K562 (cell line): ENCODE results near the gene SLC10A1. TPM values are rescaled to one million over a fixed set of nuclear protein-coding genes. Genes with fewer than 3 reads are reported as not detected.
"Not testable (repeated sequence)": the region's sequence is repeated elsewhere in the genome, so short reads cannot be mapped to it uniquely, and the experiment has no call there.

Source experiments
- ATAC-seq: fragments of 200-7000 bp; cut with Tn5 transposase; 3 replicates; pipeline ENCODE4 v1.9.1; 2020; ENCODE audit warnings: moderate library complexity
- BruUV-seq: library from RNA; stranded (reverse); fragments of 400-500 nt; replicated peaks from 2 replicates; lab custom pipeline; 2021; lab: Mats Ljungman, UMichigan
- CTCF ChIA-PET: fragments of 300-600 bp; formaldehyde crosslinking; extraction: SDS; loops from one replicate; lab custom pipeline; 2021; ENCODE audit warnings: low intra/inter-chr PET ratio; lab: Yijun Ruan, JAX
- POLR2A ChIA-PET: fragments of 300-600, 350-650 bp; sonication (Branson Sonifier 250); formaldehyde crosslinking; extraction: SDS; loops from one replicate; lab custom pipeline; 2021; ENCODE audit warnings: antibody characterized with exemption, inconsistent platforms; lab: Yijun Ruan, JAX
- DNase-seq, 4 experiments: peaks; one replicate each; pipeline versions ENCODE4 v3.0.0 to v3.0.0-alpha.2; 2011 to 2018; ENCODE audit warnings: low spot score in 3 of 4, mixed read lengths in 3 of 4; ENCODE audit errors: extremely low read depth in 1 of 4
- FAIRE-seq: peaks from 2 replicates; lab custom pipeline; 2011; peaks lifted over from hg19 to GRCh38; lab: Jason Lieb, UNC
- H2AFZ ChIP-seq: 2 replicates; pipeline ENCODE4 v1.6.0; 2011; ENCODE audit warnings: low read depth, low read length, control low read depth, inconsistent platforms
- H3K27ac ChIP-seq: fragments of 200-600 bp; 3 replicates; pipeline ENCODE4 v1.8.0; 2011; ENCODE audit warnings: low read depth, mild to moderate bottlenecking, control low read depth, inconsistent platforms, low read length, moderate library complexity, mixed read lengths; ENCODE audit errors: extremely low read depth
- H3K27me3 ChIP-seq, 2 experiments: fragments of 300-600 bp in 1 of 2; 2 replicates in 1 of 2; 3 replicates in 1 of 2; pipeline versions ENCODE4 v1.6.0 to v1.8.0; 2011; ENCODE audit warnings: inconsistent platforms in 2 of 2, low read length in 2 of 2, mild to moderate bottlenecking in 1 of 2, mixed read lengths in 1 of 2, moderate library complexity in 1 of 2; ENCODE audit not compliant: control insufficient read depth in 2 of 2, insufficient read depth in 2 of 2
- H3K36me3 ChIP-seq: fragments of 300-600 bp; 3 replicates; pipeline ENCODE4 v1.8.0; 2011; ENCODE audit warnings: mild to moderate bottlenecking, low read length, inconsistent platforms; ENCODE audit not compliant: control insufficient read depth, insufficient read depth
- H3K4me1 ChIP-seq, 2 experiments: fragments of 200-600 bp in 1 of 2; replicated peaks in 1 of 2; 2 replicates in 1 of 2; 3 replicates in 1 of 2; pipeline versions ENCODE4 v1.5.1 to v1.8.0; 2011; ENCODE audit warnings: inconsistent platforms in 2 of 2, low read length in 2 of 2, mild to moderate bottlenecking in 1 of 2, mixed read lengths in 1 of 2, moderate library complexity in 1 of 2; ENCODE audit not compliant: control insufficient read depth in 2 of 2, insufficient read depth in 2 of 2
- H3K4me2 ChIP-seq: 2 replicates; pipeline ENCODE4 v1.6.1; 2011; ENCODE audit warnings: low read length, control low read depth, inconsistent platforms, mixed read lengths; ENCODE audit not compliant: insufficient read depth
- H3K4me3 ChIP-seq: fragments of 200-600 bp; sonication (generic), shearing (Covaris generic); 2 replicates; pipeline ENCODE4 v1.5.1; 2016; ENCODE audit warnings: control low read depth, inconsistent platforms
- H3K79me2 ChIP-seq: fragments of 200-600 bp; 3 replicates; pipeline ENCODE4 v1.8.0; 2011; ENCODE audit warnings: low read length, inconsistent platforms; ENCODE audit not compliant: control insufficient read depth, insufficient read depth
- H3K9ac ChIP-seq, 2 experiments: 2 replicates each; pipeline versions ENCODE4 v1.6.0 to v1.6.1; 2011; ENCODE audit warnings: low read depth in 2 of 2, low read length in 2 of 2, control low read depth in 1 of 2, inconsistent platforms in 1 of 2, mild to moderate bottlenecking in 1 of 2, mixed read lengths in 1 of 2; ENCODE audit not compliant: insufficient read depth in 1 of 2
- H3K9me1 ChIP-seq: one replicate; pipeline ENCODE4 v1.6.0; 2011; ENCODE audit warnings: inconsistent platforms, mild to moderate bottlenecking, low read length, moderate library complexity; ENCODE audit not compliant: control insufficient read depth, insufficient read depth
- H3K9me3 ChIP-seq: replicated peaks from 2 replicates; pipeline ENCODE4 v1.5.1; 2011; ENCODE audit warnings: low read depth, low read length, inconsistent platforms; ENCODE audit not compliant: control insufficient read depth, insufficient read depth
- H4K20me1 ChIP-seq: replicated peaks from 2 replicates; pipeline ENCODE4 v1.6.1; 2011; ENCODE audit warnings: low read length, inconsistent platforms, mixed read lengths; ENCODE audit not compliant: control insufficient read depth, insufficient read depth
- CTCF ChIP-seq, 3 experiments: IDR thresholded peaks in 2 of 3; conservative IDR thresholded peaks in 1 of 3; 2 replicates each; pipeline ENCODE4 v1.5.1; 2011 to 2012; ENCODE audit warnings: low read length in 3 of 3, mild to moderate bottlenecking in 3 of 3, control low read depth in 2 of 3, improper control_type of control experiment in 1 of 3, inconsistent platforms in 1 of 3, low read depth in 1 of 3, mixed read lengths in 1 of 3, moderate library complexity in 1 of 3; ENCODE audit not compliant: insufficient read depth in 2 of 3
- NR4A1 ChIP-seq, 2 experiments: fragments of 250-450 bp in 1 of 2; fragments of 450-650 bp in 1 of 2; sonication (Bioruptor Pico) in 1 of 2; IDR thresholded peaks; 2 replicates each; pipeline versions ENCODE4 v1.4.0 to v1.6.1; 2016 to 2020; ENCODE audit warnings: mild to moderate bottlenecking in 2 of 2, missing compliant biosample characterization in 1 of 2, missing genetic modification characterization in 1 of 2, moderate library complexity in 1 of 2
- ZBTB7A ChIP-seq: IDR thresholded peaks from 2 replicates; pipeline ENCODE4 v1.6.1; 2011; ENCODE audit warnings: low read depth, mild to moderate bottlenecking, low read length, moderate library complexity, borderline replicate concordance; ENCODE audit not compliant: control insufficient read depth
- WGBS: fragments of 100-300 bp; shearing (Covaris generic); methylation state at CpG from one replicate; pipeline ENCODE4 v1.1.6; 2016; ENCODE audit warnings: low coverage, mixed read lengths; ENCODE audit not compliant: insufficient coverage; ENCODE audit errors: missing lambda C conversion rate; 5-methylcytosine and 5-hydroxymethylcytosine counted together
- in situ Hi-C: fragments of 300-500 bp; cut with MboI; formaldehyde crosslinking; loops from 4 replicates; pipeline ENCODE4 v1.15.0; 2018; ENCODE audit warnings: inconsistent platforms, mixed read lengths
- intact Hi-C: fragments of 100-400 bp; cut with micrococcal nuclease; formaldehyde crosslinking; loops from 2 replicates; pipeline ENCODE4 v1.14.2; 2022
- polyA plus RNA-seq, 8 experiments: library from polyadenylated mRNA; depleted of rRNA in 4 of 8; stranded (reverse) in 5 of 8; unstranded in 3 of 8; fragments of >200 nt; fragmentation: Nextera tagmentation in 2 of 8; fragmentation: Illumina TruSeq in 1 of 8; extraction: Ambion mirVana in 2 of 8; extraction: Trizol in 1 of 8; gene quantifications; 2 replicates each; pipeline versions ENCODE4 v1.2.1 to v1.2.3, GENCODE V29; 2011 to 2014; ENCODE audit warnings: inconsistent platforms in 1 of 8, missing spikeins in 1 of 8
- total RNA-seq, 7 experiments: library from RNA; depleted of rRNA in 6 of 7; stranded (reverse); fragments of >200 nt in 6 of 7; fragmentation: Illumina TruSeq in 2 of 7; extraction: Trizol in 2 of 7; gene quantifications; 2 replicates each; pipeline versions ENCODE4 v1.2.1 to v1.2.3, GENCODE V29; 2011 to 2021; ENCODE audit warnings: low replicate concordance in 1 of 7

The SLC10A1 gene
- total and polyA plus RNA-seq, 9 of the 15 experiments (the other 6 are each of a cell fraction or from before 2014, with no cell fraction given): not detected

- TF ChIP-seq NR4A1 (CRISPR knock-in tag; IDR thresholded peaks at IDR 0.05): no peak
- no peak for TF ChIP-seq NR4A1 (tag; IDR thresholded peaks at IDR 0.05)
These were observed 17.4 kb upstream of the SLC10A1 start (continued) for GRCh38 chr14:69814397-69814796.

GRCh38 chr14:69813346-69813745, 16.3 kb upstream of the SLC10A1 start:
- H4K20me1 ChIP-seq, CTCF ChIA-PET, intact Hi-C loops, DNase-seq, H3K4me3 ChIP-seq, H3K9me1 ChIP-seq, H3K27ac ChIP-seq, H3K9me3 ChIP-seq, H3K79me2 ChIP-seq, FAIRE-seq, H3K9ac ChIP-seq, POLR2A ChIA-PET, ATAC-seq, H3K4me2 ChIP-seq, H3K36me3 ChIP-seq, H3K4me1 ChIP-seq, H2AFZ ChIP-seq, BruUV-seq: not testable (repeated sequence)
- peaks cover 7 to 36% of the 10 kb centered on the region in 2 experiments; a peak in 3 of 5 replicates for H3K27me3 ChIP-seq
- in situ Hi-C loops: loop anchor here (5.0 to 10.0 kb wide), 2 partner anchors 81 to 211 kb away; no protein-coding TSS in a partner anchor
- WGBS: 0% methylated on average over 4 of the region's 6 CpGs

GRCh38 chr14:69812711-69813110, 15.7 kb upstream of the SLC10A1 start:
- FAIRE-seq (no peak), DNase-seq (peak in 1 of 4 experiments; percentile 21), ATAC-seq (no peak)
- no peaks in the 10 kb centered on the region for H3K4me1 ChIP-seq
- TF ChIP-seq ZBTB7A (no peak), CTCF (IDR thresholded peaks at IDR 0.05 in 2 of 3, conservative IDR thresholded peaks at IDR 0.05 in 1 of 3; ENCODE audit: insufficient read depth in 2 of 3, low read depth in 1 of 3, low read length in 3 of 3) (peak in 2 of 3 experiments; percentile 29 to 31; a peak in 1 of 6 replicates)
- H3K9ac ChIP-seq: no peak overlapping the region
- POLR2A ChIA-PET: no interaction called here
- H2AFZ ChIP-seq: no peak overlapping the region
- BruUV-seq: no TSS peak
- H3K9me3 ChIP-seq: no peaks in the 10 kb centered on the region
- in situ Hi-C loops (loop anchor here (5.0 to 10.0 kb wide), 2 partner anchors 80 to 212 kb away; no protein-coding TSS in a partner anchor), intact Hi-C loops (no loop called here)
- 25% methylated on average over 9 of the region's 9 CpGs for WGBS
- H3K9me1 ChIP-seq: no peaks in the 10 kb centered on the region
- H4K20me1 ChIP-seq: no peaks in the 10 kb centered on the region
- H3K36me3 ChIP-seq: no peaks in the 10 kb centered on the region
- no peaks in the 10 kb centered on the region for H3K79me2 ChIP-seq
- H3K27me3 ChIP-seq: peaks cover 7 to 36% of the 10 kb centered on the region in 2 experiments; a peak in 3 of 5 replicates
- no peak overlapping the region for H3K27ac ChIP-seq
- no peak overlapping the region for H3K4me2 ChIP-seq
- CTCF ChIA-PET: no interaction called here
- H3K4me3 ChIP-seq: no peak overlapping the region
